Activated CD8-positive, alpha-beta T cell treated with anti-CD3 and anti-CD28 coated beads for 36 hours (primary cell): ENCODE results near the gene CREB1. TPM values are rescaled to one million over a fixed set of nuclear protein-coding genes. Genes with fewer than 3 reads are reported as not detected.
A peak's percentile ranks its signal among the peaks of the same experiment; 100 is the strongest.

Experiments
- ATAC-seq: fragments of 200-7000 bp; cut with Tn5 transposase; one replicate; pipeline ENCODE4 v1.10.0; 2021; ENCODE audit warnings: mild to moderate bottlenecking, moderate library complexity
- CTCF ChIA-PET: fragments of 350-600 bp; sonication (Branson Sonifier 250); formaldehyde crosslinking; loops from one replicate; lab custom pipeline; 2021; ENCODE audit warnings: antibody characterized with exemption; lab: Charles Lee
- POLR2A ChIA-PET: fragments of 350-600 bp; sonication (Branson Sonifier 250); formaldehyde crosslinking; loops from one replicate; lab custom pipeline; 2021; ENCODE audit warnings: antibody characterized with exemption; lab: Charles Lee
- DNase-seq: peaks from one replicate; pipeline ENCODE4 v3.0.0-alpha.2; 2020
- H3K27ac Mint-ChIP-seq: one replicate; pipeline ENCODE4 v1.8.0; 2021; ENCODE audit warnings: mild to moderate bottlenecking, mixed read lengths
- H3K27me3 Mint-ChIP-seq: one replicate; pipeline ENCODE4 v1.8.0; 2021; ENCODE audit warnings: mixed read lengths
- H3K36me3 Mint-ChIP-seq: one replicate; pipeline ENCODE4 v1.8.0; 2021; ENCODE audit warnings: low read depth, mixed read lengths
- H3K4me1 Mint-ChIP-seq: one replicate; pipeline ENCODE4 v1.8.0; 2021; ENCODE audit warnings: low read depth, mixed read lengths
- H3K4me3 Mint-ChIP-seq: one replicate; pipeline ENCODE4 v1.8.0; 2021; ENCODE audit warnings: mild to moderate bottlenecking, moderate library complexity, mixed read lengths
- H3K9me3 Mint-ChIP-seq: one replicate; pipeline ENCODE4 v1.8.0; 2021; ENCODE audit warnings: mixed read lengths
- intact Hi-C: fragments of 100-400 bp; cut with micrococcal nuclease; formaldehyde crosslinking; loops from one replicate; pipeline ENCODE4 v1.10.0; 2022
- total RNA-seq, 2 experiments: library from RNA; stranded (reverse); gene quantifications; one replicate each; pipeline ENCODE4 v1.2.3, GENCODE V29; 2021
- TF ChIP-seq, protein P1 (sequence below): fragments of 200-600 bp; IDR thresholded peaks from one replicate; pipeline ENCODE4 v1.8.0; 2022; ENCODE audit warnings: antibody characterized with exemption, mild to moderate bottlenecking

Gene CREB1
- total RNA-seq, 2 experiments from 2014 or later = 92.8 to 95.8 TPM

- ATAC-seq (peak; percentile 66), DNase-seq (peak; percentile 44)
- H3K36me3 Mint-ChIP-seq = no peaks in the 10 kb centered on the region
- peak overlapping the region; percentile 30 for H3K4me3 Mint-ChIP-seq
- POLR2A ChIA-PET = interaction anchor here (1.0 to 4.3 kb wide), 3 partner anchors 15 to 25 kb away, joined by 3 to 25 read pairs (median 5); partner anchors contain the start of gene CREB1
- peak overlapping the region; percentile 67 for H3K27ac Mint-ChIP-seq
- no peaks in the 10 kb centered on the region for H3K27me3 Mint-ChIP-seq
- peaks cover 1% of the 10 kb centered on the region for H3K9me3 Mint-ChIP-seq
- CTCF ChIA-PET = no interaction called here
- intact Hi-C loops = no loop called here
- peaks cover 58% of the 10 kb centered on the region for H3K4me1 Mint-ChIP-seq
- TF ChIP-seq, protein P1, sequence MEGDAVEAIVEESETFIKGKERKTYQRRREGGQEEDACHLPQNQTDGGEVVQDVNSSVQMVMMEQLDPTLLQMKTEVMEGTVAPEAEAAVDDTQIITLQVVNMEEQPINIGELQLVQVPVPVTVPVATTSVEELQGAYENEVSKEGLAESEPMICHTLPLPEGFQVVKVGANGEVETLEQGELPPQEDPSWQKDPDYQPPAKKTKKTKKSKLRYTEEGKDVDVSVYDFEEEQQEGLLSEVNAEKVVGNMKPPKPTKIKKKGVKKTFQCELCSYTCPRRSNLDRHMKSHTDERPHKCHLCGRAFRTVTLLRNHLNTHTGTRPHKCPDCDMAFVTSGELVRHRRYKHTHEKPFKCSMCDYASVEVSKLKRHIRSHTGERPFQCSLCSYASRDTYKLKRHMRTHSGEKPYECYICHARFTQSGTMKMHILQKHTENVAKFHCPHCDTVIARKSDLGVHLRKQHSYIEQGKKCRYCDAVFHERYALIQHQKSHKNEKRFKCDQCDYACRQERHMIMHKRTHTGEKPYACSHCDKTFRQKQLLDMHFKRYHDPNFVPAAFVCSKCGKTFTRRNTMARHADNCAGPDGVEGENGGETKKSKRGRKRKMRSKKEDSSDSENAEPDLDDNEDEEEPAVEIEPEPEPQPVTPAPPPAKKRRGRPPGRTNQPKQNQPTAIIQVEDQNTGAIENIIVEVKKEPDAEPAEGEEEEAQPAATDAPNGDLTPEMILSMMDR = no peak
These were observed 24.0 kb upstream of the CREB1 start for GRCh38 chr2:207505728-207506127.

GRCh38 chr2:207506426-207506825 lies 23.3 kb upstream of the CREB1 start:
- CTCF ChIA-PET = interaction anchor here (0.9 to 1.6 kb wide), 2 partner anchors 11 to 14 kb away, joined by 3 to 4 read pairs; no protein-coding TSS in a partner anchor
- ATAC-seq (peak; percentile 18), DNase-seq (no peak)
- POLR2A ChIA-PET = interaction anchor here (0.9 to 1.5 kb wide), 3 partner anchors 22 to 27 kb away, joined by 3 to 7 read pairs (median 3); partner anchors contain the start of gene CREB1
- TF ChIP-seq, protein P1 = no peak
- intact Hi-C loops = no loop called here
- Mint-ChIP-seq H3K4me3 (no peak overlapping the region), H3K9me3 (peaks cover 1% of the 10 kb centered on the region), H3K36me3 (no peaks in the 10 kb centered on the region), H3K4me1 (peaks cover 55% of the 10 kb centered on the region), H3K27ac (peak overlapping the region; percentile 67), H3K27me3 (no peaks in the 10 kb centered on the region)

DNA sequence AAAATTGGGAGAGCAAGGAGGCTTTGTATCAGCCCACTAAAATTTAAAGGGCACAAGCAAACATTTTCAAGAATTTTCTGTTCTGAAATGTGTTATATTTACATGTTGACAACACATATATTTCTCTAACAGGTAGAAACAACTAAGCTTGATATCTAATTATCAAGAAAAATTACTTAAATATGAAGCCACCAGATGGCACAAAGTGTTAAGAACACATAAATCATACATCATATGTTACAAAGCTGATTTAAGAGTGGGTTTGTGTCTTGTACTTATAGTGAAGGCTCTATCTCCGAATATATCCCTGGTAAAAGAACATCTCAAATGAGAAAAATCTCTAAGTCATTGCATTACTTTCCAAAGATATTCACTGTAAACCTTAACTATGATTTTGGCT lies 19.6 kb upstream of the CREB1 start:
- Mint-ChIP-seq H3K4me1 (peaks cover 52% of the 10 kb centered on the region), H3K4me3 (no peak overlapping the region), H3K27me3 (no peaks in the 10 kb centered on the region), H3K9me3 (peaks cover 1% of the 10 kb centered on the region), H3K36me3 (peaks cover 2% of the 10 kb centered on the region), H3K27ac (no peak overlapping the region)
- TF ChIP-seq, protein P1 = no peak
- ATAC-seq (no peak), DNase-seq (no peak)
- CTCF ChIA-PET = interaction anchor here (1.2 kb wide), 1 partner anchor 37 kb away, joined by 3 read pairs; no protein-coding TSS in a partner anchor
- POLR2A ChIA-PET = interaction anchor here (0.6 kb wide), 1 partner anchor 514 kb away, joined by 3 read pairs; no protein-coding TSS in a partner anchor
- intact Hi-C loops = no loop called here

- H3K4me1 Mint-ChIP-seq = peaks cover 44% of the 10 kb centered on the region
- H3K4me3 Mint-ChIP-seq = no peak overlapping the region
- H3K27ac Mint-ChIP-seq = no peak overlapping the region
- ChIA-PET POLR2A (interaction anchor here (0.8 kb wide), 1 partner anchor 9 kb away, joined by 3 read pairs; no protein-coding TSS in a partner anchor), CTCF (interaction anchor here (1.2 kb wide), 1 partner anchor 12 kb away, joined by 3 read pairs; no protein-coding TSS in a partner anchor)
- H3K27me3 Mint-ChIP-seq = no peaks in the 10 kb centered on the region
- no peak for DNase-seq
- TF ChIP-seq, protein P1 = no peak
- ATAC-seq = no peak
- intact Hi-C loops = no loop called here
- peaks cover 1% of the 10 kb centered on the region for H3K9me3 Mint-ChIP-seq
- H3K36me3 Mint-ChIP-seq = peaks cover 2% of the 10 kb centered on the region
These were observed 17.9 kb upstream of the CREB1 start for GRCh38 chr2:207511851-207512250.

GRCh38 chr2:207512356-207512755 lies 17.4 kb upstream of the CREB1 start:
- TF ChIP-seq, protein P1 = no peak
- intact Hi-C loops = no loop called here
- DNase-seq = no peak
- Mint-ChIP-seq H3K4me3 (no peak overlapping the region), H3K27ac (peak overlapping the region; percentile 1), H3K27me3 (no peaks in the 10 kb centered on the region), H3K36me3 (peaks cover 2% of the 10 kb centered on the region), H3K4me1 (peaks cover 43% of the 10 kb centered on the region), H3K9me3 (peaks cover 1% of the 10 kb centered on the region)
- ChIA-PET POLR2A (interaction anchor here (0.8 kb wide), 1 partner anchor 8 kb away, joined by 3 read pairs; no protein-coding TSS in a partner anchor), CTCF (no interaction called here)
- ATAC-seq = no peak
